NCI-H345 treated with DMSO at 0.1 percent for 48 hours (cell line): ENCODE results near the gene NAT8L.

Experiments used
- DNase-seq: peaks from one replicate; lab custom pipeline; 2025; ENCODE audit not compliant: unreplicated experiment; lab: John Stamatoyannopoulos, UW

Gene NAT8L

DNA sequence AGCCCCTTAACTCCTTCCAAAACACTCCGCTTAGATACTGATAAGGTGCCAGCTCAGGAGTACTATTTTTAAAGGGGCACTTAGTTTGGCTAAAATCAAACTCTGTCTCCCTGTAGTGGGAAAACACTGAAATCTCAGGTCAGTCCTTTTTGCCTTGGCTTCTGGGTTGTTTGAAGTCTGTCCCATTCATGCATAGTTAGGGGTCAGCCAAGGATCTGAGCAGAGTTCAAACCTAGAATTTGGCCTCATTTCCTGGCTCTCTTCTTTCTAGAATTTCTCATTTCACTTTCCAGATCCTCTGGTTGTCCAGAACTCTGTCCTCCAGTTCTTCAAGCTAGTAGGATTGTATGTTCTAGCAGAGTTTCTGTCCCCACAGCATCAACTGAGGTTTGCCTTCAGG is 31.5 kb downstream of the NAT8L start:
- no peak for DNase-seq

DNA sequence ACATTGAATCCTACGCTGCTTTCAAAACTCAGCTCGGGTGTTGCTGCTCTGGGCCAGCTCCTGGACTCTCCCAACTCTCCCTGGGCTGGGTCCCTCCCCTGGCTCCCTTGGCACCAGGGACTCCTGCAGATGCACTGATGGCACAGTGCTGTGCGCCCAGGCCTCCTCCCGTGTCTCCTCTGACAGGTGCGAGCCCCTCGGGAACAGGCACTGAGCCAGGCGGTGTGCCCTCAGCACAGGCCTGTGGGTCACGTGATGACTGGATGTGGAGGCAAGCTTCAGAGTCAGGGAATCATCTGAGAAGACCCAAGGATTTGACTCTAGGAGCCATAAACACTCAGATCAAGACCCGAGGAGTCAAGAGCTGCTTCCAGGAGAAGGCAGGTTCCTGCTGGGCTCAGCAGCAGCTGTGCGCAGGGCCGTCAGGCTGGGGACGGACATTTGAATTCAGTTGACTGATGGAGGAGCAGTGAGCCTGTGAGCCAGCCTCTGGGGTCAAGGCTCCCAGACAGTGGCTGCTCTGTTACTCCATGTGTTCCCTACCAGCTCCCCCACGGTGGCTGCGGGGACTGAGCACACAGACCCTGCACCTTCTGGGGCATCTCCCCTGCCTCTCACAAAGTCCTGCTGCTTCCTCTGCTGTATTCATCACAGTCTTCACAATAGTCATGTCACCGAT is 33.0 kb downstream of the NAT8L start:
- peak; percentile 11 for DNase-seq

DNA sequence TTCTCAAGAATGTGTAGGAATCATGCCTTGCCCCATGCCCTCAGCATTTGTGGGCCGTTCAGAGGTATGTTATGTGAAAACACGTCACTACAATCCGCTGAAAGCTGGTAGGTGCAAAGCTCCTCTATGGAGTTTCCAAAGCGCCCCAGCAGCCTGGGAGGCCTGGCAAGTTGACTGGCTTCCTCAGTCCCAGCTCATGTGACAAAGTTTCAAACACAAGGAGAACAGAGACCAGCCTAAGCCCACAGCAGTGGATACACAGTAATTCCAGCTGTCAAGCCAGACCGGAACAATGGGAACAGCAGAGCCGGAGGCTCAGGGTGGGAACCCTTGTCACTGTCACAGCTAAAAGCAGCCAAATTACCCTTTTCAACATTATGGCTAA is 33.5 kb downstream of the NAT8L start:
- DNase-seq: no peak

DNA sequence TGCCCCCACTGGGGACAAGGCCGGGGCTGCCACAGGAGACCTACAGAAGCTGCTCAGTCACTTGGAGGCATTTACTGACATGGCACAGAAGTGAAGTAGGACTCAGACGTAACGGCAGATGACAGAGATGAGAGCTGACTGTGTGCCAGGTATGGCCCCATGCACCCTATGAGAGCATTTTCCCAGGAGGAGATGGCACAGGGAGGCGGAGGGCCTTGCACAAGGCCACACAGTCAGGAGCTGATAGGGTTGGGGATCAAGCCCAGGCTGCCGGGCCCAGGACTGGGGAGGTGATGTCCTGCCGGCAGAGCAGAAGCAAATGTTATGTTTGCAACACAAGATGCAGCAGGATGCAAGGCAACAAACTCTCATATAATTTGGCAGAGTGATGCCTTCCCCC is 34.1 kb downstream of the NAT8L start:
- no peak for DNase-seq

DNA sequence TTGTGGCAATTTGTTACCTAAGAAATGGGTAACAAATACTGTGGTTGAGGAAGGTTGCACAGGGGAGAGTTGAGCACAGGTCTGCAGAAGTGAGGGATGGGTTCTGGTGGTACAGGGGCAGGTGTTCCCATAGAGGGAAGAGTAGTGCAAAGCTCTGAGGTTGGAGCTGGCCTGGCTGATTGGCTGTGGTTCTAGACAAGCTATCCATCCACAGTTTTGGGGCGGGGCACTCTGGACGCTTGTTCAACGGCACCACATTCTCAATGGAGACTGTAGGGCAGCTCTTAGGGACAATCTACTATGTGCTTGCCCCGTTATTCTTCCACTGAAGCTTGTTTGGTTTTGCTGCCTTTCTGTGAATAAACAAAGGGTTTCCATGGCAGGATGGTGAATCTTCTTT is 35.4 kb downstream of the NAT8L start:
- no peak for DNase-seq

DNA sequence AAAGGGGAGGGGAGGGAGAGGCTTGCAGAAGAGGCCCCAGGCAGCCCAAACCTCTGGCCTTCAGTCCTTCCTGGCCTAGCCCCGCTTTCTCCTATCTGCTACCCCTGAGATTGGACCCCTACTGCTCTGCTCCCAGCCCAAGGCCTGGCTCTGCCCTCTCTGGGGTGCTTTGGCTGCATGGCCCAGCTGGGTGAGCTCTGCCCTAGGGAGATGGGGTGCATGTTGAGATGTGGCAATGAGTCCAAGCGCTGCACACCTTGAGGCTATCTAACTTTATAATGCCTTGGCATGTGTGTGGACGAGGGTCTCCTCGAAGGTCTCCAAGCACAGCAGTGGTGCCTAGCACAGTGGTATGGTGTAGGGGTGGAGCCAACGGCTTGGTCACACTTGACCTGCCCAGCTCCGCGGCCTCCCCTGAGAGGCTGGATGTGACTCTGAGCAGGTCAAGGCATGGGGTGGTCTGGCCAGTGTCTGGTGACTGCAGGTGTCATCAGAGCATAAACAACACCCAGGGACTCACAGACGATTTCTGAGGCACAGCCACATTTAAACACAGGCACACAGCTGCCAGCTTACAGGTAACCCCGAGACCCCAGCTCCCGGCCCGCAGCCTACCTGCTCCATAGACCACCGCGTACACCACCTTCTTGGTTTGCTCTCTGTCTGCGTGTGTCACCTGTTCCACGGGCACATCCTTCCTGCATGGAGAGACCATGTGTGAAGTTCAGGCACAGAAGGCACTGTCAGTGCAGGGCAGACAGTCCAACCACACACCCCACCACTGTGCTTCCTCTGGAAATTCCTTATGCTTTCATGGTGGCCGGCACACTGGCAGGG is 36.3 kb downstream of the NAT8L start:
- no peak for DNase-seq

DNA sequence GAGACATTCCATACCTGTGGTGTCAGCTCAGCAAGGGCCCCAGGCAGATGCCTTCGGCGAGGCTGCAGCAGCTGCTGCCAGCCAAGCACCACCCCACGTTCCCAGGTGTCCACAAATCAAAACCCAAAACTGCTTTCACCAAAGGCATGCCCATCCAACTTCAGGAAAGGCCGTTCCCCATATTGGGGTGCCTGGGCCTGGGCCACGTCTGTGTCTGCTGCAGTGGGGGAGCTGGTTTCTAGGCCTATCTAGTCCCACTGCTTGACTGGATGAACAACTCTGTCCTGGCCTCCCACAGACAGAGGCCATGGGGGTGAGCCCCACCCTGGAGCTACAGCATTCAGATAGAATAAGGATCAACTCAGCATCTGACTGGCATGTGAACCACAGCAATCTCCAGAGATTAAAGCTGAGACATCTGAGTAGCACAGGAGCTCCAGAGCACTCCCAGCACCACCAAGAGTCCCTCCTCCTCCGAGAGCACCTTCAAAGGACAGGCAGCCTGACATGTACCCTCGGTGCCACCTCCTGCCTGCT is 37.0 kb downstream of the NAT8L start:
- no peak for DNase-seq

DNA sequence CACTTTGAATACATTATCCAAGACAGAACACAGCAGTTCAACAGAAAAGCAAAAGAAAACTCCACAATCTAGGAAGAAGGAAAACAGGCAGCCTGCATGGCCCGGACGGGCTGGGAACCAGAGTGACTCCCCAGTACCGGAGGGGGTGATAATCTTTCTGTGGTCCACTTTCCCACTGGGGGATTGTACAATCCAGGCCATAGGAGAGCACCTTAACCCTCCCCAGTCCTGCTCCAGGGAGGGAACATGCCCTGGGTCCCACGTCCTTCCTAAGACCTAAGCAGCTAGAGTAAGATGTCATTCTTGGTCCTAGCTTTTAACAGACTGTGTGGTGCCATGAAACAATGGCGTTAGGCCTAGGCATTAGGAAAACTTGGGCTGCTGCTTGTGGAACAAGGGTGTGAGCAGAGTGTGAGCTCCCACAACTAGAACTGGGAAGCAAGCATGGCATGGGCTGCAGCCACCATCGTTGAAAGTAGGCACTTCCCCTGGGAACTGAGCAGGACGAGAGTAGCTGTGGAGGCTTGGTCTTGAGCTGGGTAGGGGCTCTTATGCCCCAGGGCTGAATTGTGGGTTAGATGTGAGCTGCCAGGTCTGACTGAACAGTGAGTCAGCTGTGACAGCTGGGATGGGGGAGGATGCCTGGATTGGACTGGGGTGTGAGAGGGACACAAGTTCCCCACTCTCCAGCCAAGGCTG is 42.4 kb downstream of the NAT8L start:
- DNase-seq: no peak

DNA sequence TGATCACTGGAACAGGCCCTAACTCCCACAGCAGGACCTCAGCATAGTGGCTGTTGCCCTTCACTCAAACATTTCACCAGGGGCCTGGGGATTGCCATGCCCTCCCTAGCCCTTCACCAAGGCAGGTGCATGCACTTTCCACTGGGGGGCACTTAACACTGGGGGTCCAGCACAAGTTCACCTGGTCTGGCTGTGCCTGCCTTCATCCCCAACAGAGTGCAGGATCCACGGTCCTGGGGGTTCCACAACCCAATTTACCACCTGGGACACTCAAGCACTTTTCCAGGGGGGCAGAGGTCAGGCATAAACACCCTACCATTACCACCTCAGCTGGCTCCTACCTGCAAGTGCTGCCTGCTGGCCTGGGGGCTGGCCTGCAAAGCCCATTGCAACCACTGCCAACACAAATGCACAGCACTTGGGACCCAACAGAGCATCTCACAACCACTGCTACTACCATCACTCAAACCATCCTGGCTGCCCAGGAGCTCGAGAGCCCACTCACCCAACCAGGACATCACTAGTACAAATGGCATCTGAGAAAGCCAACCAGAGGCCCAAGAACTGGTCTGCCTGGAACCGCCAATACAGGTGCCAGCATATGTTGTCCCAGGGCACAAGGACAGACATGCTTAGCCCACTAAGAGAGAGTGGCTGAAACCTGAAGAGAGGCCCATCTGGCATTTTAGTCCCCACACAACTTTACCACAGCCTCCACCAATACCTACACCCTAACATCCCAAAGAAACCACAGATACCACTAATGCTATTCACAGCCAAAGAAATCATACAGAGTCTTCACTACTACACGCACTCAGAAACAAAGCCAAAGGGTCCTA is 43.1 kb downstream of the NAT8L start:
- no peak for DNase-seq

DNA sequence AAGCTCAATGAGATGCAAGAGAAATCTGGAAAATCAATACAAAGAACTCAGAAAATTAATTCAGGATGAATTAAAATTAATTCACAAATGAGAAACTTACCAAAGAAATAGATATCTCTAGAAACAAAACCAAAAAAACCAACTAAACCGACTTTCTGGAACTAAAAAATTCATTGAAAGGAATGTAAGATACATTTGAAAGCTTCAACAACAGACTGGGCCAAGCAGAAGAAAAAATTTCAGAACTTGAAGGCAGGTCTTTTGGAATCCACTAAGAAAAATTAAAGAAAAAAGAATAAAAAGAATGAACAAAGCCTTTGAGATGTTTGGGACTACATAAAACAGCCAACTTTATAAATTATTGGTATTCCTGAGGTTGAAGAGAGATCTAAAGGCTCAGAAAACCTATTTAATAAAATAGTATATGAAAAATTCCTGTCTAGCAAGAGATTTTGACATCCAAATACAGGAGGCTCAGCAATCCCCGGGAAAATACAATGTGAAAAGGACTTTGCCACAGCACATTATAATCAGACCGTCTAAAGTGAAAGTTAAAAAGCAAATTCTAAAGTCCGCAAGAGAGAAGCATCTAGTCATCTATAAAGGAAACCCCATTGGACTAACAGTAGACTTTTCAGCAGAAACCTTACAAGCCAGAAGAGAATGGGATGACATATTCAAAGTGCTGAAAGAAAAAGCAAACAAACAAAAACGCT is 44.2 kb downstream of the NAT8L start:
- DNase-seq: no peak

DNA sequence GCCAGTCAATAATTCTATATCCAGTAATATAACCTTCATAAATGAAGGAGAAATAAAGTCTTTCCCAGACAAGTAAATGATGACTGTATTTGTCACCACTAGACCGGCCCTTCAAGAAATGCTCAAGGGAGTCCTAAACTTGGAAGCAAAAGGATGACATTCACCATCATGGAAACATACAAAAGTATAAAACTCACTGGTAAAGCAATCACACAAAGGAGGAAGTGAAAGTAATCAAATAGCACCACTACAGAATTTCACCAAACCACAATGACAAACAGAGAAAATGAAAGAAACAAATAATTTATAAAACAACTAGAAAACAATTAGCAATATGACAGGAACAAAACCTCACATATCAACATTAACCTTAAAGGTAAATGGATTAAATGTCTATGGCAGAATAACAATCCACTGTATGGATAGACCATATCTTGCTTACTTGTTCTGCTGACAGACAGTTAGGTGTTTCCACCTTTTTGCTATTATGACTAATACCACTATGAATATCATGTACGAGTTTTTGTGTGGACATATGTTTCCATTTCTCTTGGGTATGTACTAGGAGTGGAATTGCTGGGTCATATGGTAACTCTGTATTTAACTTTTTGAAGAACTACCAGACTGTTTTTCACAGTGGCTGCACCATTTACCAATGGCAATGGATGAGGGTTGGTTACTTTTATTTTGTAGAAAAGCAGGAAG is 44.9 kb downstream of the NAT8L start:
- DNase-seq: no peak

DNA sequence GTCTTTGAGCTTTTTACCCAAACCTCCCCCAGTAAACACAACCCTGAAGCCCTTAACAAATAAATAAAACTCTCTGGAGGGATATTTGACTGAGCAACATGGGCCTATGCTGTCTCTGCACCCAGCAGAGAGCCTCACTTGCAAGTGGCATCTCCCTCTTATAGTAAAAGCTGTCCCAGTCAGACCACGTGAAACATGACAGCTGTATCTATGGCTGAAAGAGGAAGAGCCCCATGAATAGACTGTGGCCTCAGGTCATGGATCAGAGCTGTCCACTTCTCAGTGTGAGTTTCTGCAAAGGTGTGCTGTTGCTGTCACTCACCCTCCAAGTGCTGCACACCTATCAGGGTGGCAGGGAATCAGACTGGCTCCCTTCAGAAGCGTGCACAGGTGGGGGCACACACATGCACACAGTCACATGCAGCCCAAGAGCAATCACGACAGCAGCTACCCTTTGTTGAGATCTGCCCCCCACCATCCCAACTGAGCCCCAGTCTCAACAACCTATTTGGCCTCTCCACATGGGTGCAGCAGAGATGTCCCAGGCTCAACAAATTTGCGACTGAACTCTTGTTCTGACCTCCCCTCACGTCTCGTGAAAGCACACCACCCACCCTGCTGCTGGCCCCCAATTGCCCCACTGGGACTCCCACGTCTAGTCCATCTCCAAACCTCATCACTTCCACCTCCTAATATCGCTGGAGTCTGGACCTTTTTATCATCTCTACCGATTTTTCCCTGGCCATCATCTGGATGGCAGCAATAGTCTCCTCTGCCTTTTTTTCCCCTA is 45.6 kb downstream of the NAT8L start:
- no peak for DNase-seq

DNA sequence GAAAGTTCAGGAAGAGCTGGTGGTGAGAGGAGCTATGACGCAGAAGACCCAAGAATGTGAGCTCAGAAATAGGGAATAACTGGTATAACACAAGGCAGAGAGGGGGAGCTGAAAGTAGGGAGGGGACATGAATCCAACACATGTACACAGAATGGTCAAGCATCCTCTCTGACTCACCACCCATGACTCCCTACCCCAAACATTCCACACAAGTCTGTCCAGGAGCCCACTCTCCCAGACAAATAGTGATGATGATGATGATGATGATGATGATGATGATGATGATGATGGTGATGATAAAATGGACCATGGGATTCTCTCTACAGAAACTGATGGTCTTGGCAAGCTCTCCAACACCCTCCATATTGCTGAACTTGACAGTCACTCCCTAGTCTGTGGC is 46.4 kb downstream of the NAT8L start:
- DNase-seq: no peak

DNA sequence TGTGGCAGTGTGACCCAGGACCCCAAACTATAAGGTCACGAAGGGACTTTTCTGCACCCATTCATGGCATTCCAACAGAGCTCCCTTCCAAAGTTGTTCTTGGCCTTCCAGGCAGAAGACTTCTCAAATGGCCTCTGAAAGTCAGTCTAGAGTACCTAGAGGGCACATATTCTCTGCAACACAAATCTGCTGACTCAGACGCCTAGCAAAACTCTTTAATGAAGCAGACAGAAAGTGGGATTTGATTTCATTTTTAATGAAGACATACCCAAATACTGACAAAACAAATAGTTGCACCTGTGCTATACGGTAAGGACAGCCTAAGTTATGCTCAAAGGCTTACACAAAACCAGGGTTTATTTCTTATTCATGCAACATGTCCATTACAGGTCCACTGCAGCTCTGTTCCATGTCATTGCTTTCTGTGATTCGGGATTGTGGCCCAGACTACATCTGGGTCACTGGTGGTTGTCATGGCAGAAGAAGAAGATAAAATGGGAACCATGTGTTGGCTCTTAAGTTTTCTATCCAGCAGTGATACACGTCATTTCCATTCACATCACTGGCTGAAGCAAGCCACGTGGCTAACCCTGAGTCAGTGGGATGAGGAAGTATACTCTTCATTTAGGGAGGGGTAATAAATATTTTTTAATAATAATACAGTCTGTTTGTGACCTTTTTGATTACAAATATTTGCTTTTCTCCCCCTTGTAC is 57.7 kb downstream of the NAT8L start:
- no peak for DNase-seq
